C4-2B (cell line): ENCODE measurements around the gene SLC39A11.
"Not testable (repeated sequence)": the region's sequence is repeated elsewhere in the genome, so short reads cannot be mapped to it uniquely, and the experiment has no call there.

Experiments used
- H3K27ac ChIP-seq: fragments of 450-650 bp; 2 replicates; pipeline ENCODE4 v1.5.1; 2017
- ZFX ChIP-seq: fragments of 450-650 bp; IDR thresholded peaks from 2 replicates; pipeline ENCODE4 v1.6.1; 2017
- TF ChIP-seq, protein P1 (sequence below): fragments of 450-650 bp; conservative IDR thresholded peaks from 2 replicates; pipeline ENCODE4 v1.5.1; 2017; ENCODE audit warnings: mild to moderate bottlenecking

SLC39A11 gene

DNA sequence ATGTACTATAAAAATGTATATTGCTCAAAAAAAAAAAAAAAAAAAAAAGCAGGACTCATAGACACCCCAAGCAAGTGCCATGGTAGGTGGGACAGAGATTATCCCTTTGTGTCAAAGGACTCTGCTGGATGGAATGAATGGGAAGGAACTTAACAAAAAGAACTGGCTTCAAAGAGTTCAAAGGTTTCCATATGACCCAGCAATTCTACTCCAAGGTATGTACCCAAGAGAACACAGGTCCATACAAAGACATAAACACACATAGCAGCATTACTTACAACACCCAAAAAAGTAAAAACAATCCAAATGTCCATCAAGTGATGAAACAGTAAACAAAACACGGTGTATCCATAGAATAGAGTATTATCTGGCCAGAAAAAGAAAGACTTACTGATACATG is 255.2 kb downstream of the SLC39A11 start:
- H3K27ac ChIP-seq, result no peak overlapping the region
- TF ChIP-seq, protein P1, sequence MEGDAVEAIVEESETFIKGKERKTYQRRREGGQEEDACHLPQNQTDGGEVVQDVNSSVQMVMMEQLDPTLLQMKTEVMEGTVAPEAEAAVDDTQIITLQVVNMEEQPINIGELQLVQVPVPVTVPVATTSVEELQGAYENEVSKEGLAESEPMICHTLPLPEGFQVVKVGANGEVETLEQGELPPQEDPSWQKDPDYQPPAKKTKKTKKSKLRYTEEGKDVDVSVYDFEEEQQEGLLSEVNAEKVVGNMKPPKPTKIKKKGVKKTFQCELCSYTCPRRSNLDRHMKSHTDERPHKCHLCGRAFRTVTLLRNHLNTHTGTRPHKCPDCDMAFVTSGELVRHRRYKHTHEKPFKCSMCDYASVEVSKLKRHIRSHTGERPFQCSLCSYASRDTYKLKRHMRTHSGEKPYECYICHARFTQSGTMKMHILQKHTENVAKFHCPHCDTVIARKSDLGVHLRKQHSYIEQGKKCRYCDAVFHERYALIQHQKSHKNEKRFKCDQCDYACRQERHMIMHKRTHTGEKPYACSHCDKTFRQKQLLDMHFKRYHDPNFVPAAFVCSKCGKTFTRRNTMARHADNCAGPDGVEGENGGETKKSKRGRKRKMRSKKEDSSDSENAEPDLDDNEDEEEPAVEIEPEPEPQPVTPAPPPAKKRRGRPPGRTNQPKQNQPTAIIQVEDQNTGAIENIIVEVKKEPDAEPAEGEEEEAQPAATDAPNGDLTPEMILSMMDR, result no peak
- no peak for TF ChIP-seq ZFX

DNA sequence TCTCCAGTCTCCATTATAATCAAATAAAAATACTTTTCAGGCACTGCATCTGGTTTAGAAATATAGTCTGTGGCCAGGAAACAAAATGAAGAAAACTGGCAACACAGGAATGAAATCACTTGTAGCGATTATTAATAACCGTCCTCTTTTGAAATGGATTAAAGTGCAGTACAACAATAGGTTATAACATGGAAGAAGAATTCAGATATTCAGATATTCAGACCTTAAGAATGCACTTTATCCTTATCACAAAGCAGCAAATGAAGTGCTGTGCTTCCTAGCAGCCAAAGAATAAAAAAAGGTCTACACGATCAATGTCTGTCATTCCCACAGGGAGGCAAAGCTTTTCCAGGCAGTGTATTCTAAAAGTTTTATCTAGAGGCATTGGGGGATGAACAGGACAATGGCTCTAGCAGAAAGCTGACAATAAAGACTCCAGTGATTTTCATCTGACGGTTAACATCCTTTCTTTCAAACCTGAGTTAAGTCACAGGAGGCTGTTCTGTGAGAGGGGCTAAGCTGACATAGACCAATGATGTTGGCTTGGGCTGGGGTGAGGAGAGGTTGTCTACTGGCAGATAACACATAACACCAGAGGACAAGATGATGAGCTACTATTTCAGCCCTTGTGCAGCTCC is 259.2 kb downstream of the SLC39A11 start:
- H3K27ac ChIP-seq, result no peak overlapping the region
- TF ChIP-seq, protein P1, result no peak
- TF ChIP-seq ZFX, result no peak

DNA sequence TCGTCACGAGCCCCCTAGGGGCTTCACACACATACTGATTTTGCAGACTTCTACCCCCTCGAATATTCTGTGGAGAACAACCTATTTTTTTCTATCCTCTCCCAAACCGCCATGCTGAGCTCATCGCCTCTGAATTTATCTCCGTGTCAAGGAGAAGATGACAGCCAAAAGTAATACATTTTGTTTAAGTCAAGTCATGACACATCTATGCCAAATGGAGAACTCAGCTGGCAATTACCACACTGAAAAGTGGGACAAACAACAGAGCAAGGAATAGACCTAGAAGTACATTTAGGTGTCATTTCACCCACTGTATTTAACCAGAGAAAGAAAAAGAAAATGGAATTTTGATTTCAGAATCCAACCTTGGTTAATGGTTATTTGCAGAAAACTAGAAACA is 260.2 kb downstream of the SLC39A11 start:
- no peak overlapping the region for H3K27ac ChIP-seq
- TF ChIP-seq, protein P1, result no peak
- TF ChIP-seq ZFX, result no peak

DNA sequence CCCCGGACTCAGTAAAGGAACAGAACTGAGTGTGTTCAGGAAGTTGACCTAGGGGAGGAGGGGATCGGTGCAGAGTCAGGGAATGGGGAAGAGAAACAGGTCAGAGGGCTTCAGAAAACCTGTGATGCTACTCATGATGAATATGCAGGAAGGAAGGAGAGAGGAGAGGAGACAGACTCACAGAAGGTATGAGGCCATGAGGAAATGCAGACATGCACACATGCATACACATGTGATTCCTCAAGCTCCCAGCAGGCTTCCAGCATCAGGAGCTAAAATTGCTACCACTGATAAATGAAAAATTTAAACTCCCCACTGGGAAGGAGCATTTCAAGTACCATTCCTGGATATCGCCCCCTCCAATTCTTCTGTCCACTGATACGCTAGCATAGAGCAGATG is 262.6 kb downstream of the SLC39A11 start:
- H3K27ac ChIP-seq, result no peak overlapping the region
- TF ChIP-seq ZFX, result no peak
- TF ChIP-seq, protein P1, result no peak

DNA sequence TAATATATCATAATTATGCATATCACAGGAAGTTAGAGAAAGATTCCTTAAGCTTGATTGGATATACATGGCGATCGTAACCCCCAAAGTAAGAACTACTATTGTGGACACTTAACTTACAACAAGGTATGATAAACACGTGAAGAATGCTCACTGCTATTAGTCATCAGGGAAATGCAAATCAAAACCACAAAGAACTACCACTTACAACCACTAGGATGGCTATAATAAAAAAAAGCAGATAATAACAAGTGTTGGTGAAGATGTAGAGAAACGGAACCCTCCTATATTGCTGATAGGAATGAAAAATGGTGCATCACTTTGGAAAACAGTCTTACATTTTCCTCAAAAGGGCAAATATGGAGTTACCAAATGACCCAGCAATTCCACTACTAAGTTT is 265.9 kb downstream of the SLC39A11 start:
- TF ChIP-seq, protein P1, result no peak; the same call in 1 of the 2 replicates
- no peak for TF ChIP-seq ZFX

DNA sequence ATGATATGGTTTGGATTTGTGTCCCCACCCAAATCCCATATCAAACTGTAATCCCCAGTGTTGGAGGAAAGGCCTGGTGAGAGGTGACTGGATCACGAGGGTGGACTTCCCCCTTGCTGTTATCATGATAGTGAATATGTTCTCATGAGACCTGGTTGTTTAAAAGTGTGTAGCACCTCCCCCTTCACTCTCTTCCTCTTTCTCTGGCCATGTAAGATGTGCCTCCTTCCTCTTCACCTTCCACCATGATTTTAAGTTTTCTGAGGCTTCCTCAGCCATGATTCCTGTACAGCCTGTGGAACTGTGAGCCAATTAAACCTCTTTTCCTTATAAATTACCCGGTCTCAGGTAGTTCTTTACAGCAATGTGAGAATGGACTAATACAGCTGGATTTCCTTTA is 266.4 kb downstream of the SLC39A11 start:
- not testable (repeated sequence) for H3K27ac ChIP-seq

More for the DNA sequence above, 265.9 kb downstream of the SLC39A11 start:
- no peak overlapping the region for H3K27ac ChIP-seq

DNA sequence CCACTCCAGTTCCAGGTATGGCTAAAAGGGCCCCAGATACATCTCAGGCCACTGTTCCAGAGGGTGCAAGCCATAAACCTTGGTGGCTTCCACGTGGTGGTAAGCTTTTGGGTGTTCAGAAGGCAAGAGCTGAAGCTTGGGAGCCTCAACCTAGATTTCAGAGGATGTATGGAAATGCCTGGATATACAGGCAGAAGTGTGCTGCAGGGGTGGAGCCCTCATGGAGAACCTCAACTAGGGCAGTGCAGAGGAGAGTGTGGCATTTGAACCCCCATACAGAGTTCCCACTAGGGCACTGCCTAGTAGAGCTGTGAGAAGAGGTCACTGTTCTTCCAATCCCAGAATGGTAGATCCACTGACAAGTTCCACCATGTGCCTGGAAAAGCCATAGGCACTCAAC is 267.3 kb downstream of the SLC39A11 start:
- no peak overlapping the region for H3K27ac ChIP-seq
- TF ChIP-seq, protein P1, result no peak
- no peak for TF ChIP-seq ZFX

DNA sequence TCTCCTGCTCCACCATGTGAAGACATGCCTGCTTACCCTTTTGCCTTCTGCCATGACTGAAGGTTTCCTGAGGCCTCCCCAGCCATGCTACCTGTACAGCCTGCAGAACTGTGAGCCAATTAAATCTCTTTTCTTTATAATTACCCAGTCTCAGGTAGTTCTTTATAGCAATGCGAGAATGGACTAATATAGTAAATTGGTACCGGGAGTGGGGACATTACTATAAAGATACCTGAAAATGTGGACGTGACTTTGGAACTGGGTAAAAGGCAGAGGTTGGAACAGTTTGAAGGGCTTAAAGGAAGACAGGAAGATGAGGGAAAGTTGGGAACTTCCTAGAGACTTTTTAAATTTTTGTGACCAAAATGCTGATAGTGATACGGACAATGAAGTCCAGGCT is 268.2 kb downstream of the SLC39A11 start:
- not testable (repeated sequence) for H3K27ac ChIP-seq
